D721Med (cell line): Measurements from ENCODE around the gene CDH4.

Experiments used
- DNase-seq: peaks from one replicate; pipeline ENCODE4 v3.0.0; 2011; ENCODE audit warnings: low spot score; ENCODE audit not compliant: insufficient read length
- FAIRE-seq: peaks from 2 replicates; lab custom pipeline; 2011; peaks lifted over from hg19 to GRCh38; lab: Jason Lieb, UNC
- CTCF ChIP-seq: IDR thresholded peaks from 2 replicates; pipeline ENCODE4 v1.5.1; 2012; ENCODE audit warnings: mild to moderate bottlenecking, control low read depth; ENCODE audit not compliant: insufficient read depth; ENCODE audit errors: missing control alignments

CDH4 gene

GRCh38 chr20:61372137-61373054 is 120.3 kb downstream of the CDH4 start:
- DNase-seq (no peak), FAIRE-seq (no peak)
- no peak for TF ChIP-seq CTCF

- no peak for TF ChIP-seq CTCF
- no peak for DNase-seq
- no peak for FAIRE-seq
Measured at GRCh38 chr20:61373055-61373399, 121.0 kb downstream of the CDH4 start.

- TF ChIP-seq CTCF, result no peak
- DNase-seq, result no peak
- no peak for FAIRE-seq
Measured at GRCh38 chr20:61373956-61374545, 122.0 kb downstream of the CDH4 start.

GRCh38 chr20:61376541-61377240 is 124.6 kb downstream of the CDH4 start:
- FAIRE-seq (no peak), DNase-seq (no peak)
- no peak for TF ChIP-seq CTCF

GRCh38 chr20:61378694-61379355 is 126.8 kb downstream of the CDH4 start:
- TF ChIP-seq CTCF, result no peak
- no peak for FAIRE-seq
- no peak for DNase-seq

GRCh38 chr20:61379898-61380544 is 128.0 kb downstream of the CDH4 start:
- TF ChIP-seq CTCF, result no peak
- FAIRE-seq (no peak), DNase-seq (no peak)
